ENCODE results near the gene MRPL55. TPM values are rescaled to one million over a fixed set of nuclear protein-coding genes. Genes with fewer than 3 reads are reported as not detected.
A peak's percentile ranks its signal among the peaks of the same experiment; 100 is the strongest.

MRPL55 gene
- total and polyA plus RNA-seq, 2 of the 13 experiments (the other 11 are each of a cell fraction or from before 2014, with no cell fraction given) = 58.6 to 92.9 TPM

DNA sequence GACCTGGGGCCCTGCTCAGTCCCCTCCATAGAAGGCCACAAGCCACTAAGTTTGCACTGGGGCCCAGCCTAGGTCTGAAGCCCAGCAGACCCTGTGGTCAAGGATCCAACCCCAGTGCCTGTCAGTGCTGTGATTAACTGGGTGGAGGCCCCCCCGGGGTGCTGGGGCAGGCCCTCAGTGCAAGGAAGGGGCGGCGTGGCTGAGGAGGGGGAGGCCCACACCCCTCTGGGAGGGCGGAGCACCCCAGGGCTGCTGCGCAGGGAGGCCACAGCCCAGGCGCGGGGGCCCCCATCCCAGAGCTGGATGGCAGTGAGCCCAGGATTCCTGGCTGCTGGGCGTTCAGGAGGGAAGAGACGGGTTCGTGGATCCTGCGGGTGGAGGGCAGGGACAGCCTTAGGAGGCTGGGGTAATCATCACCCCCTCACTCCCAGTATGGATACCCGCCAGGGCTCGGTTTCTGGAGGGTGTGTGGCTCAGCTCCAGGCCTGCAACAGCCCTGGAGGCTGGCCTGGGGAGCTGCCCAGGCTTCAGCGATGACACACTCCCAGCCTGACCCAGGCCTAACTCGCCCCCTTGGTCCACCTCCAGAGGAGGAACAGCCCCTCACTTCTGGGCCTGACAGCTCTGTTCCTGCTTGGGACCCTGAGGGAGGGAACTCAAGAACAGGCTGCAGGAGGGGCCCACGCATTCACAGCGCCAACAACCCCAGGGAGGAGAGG is 41.5 kb upstream of the MRPL55 start (continued):
- 0 out of 2 replicates have a peak, but pooled peaks have one; percentile 52 for TF ChIP-seq MTA1 (CRISPR knock-in tag; IDR thresholded peaks at IDR 0.05; ENCODE audit: borderline replicate concordance)
- TF ChIP-seq PCBP2 (optimal IDR thresholded peaks at IDR 0.05; ENCODE audit: low read depth, low read length, poor library complexity, severe bottlenecking) = no peak
- TF ChIP-seq ZNF430 (CRISPR knock-in tag; IDR thresholded peaks at IDR 0.05) = no peak
- TF ChIP-seq NR3C1 (CRISPR knock-in tag; IDR thresholded peaks at IDR 0.05) = no peak
- TF ChIP-seq ZBTB7B (CRISPR knock-in tag; IDR thresholded peaks at IDR 0.05) = peak; percentile 68; the same call in 1 of the 2 replicates
- TF ChIP-seq, protein P1, sequence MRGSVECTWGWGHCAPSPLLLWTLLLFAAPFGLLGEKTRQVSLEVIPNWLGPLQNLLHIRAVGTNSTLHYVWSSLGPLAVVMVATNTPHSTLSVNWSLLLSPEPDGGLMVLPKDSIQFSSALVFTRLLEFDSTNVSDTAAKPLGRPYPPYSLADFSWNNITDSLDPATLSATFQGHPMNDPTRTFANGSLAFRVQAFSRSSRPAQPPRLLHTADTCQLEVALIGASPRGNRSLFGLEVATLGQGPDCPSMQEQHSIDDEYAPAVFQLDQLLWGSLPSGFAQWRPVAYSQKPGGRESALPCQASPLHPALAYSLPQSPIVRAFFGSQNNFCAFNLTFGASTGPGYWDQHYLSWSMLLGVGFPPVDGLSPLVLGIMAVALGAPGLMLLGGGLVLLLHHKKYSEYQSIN (CRISPR knock-in tag; IDR thresholded peaks at IDR 0.05; ENCODE audit: borderline replicate concordance) = no peak
- no peak for TF ChIP-seq NFRKB (IDR thresholded peaks at IDR 0.05)
- no peak for TF ChIP-seq SP1 (IDR thresholded peaks at IDR 0.05)
- 0 out of 2 replicates have a peak, but pooled peaks have one; percentile 22 for TF ChIP-seq SP1 (CRISPR knock-in tag; IDR thresholded peaks at IDR 0.05)
- TF ChIP-seq ZMYM3 (CRISPR knock-in tag; IDR thresholded peaks at IDR 0.05) = no peak
- TF ChIP-seq, protein P2, sequence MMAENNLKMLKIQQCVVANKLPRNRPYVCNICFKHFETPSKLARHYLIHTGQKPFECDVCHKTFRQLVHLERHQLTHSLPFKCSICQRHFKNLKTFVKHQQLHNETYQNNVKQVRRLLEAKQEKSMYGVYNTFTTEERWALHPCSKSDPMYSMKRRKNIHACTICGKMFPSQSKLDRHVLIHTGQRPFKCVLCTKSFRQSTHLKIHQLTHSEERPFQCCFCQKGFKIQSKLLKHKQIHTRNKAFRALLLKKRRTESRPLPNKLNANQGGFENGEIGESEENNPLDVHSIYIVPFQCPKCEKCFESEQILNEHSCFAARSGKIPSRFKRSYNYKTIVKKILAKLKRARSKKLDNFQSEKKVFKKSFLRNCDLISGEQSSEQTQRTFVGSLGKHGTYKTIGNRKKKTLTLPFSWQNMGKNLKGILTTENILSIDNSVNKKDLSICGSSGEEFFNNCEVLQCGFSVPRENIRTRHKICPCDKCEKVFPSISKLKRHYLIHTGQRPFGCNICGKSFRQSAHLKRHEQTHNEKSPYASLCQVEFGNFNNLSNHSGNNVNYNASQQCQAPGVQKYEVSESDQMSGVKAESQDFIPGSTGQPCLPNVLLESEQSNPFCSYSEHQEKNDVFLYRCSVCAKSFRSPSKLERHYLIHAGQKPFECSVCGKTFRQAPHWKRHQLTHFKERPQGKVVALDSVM (CRISPR knock-in tag; IDR thresholded peaks at IDR 0.05) = 0 out of 2 replicates have a peak, but pooled peaks have one; percentile 17
- TF ChIP-seq ZZZ3 (CRISPR knock-in tag; IDR thresholded peaks at IDR 0.05; ENCODE audit: borderline replicate concordance) = 0 out of 2 replicates have a peak, but pooled peaks have one; percentile 35
- TF ChIP-seq ZFY (CRISPR knock-in tag; IDR thresholded peaks at IDR 0.05) = peak; percentile 64
- no peak for TF ChIP-seq KDM3A (CRISPR knock-in tag; IDR thresholded peaks at IDR 0.05; ENCODE audit: low read depth)
- TF ChIP-seq ZNF251 (CRISPR knock-in tag; IDR thresholded peaks at IDR 0.05) = no peak
- TF ChIP-seq, protein P3, sequence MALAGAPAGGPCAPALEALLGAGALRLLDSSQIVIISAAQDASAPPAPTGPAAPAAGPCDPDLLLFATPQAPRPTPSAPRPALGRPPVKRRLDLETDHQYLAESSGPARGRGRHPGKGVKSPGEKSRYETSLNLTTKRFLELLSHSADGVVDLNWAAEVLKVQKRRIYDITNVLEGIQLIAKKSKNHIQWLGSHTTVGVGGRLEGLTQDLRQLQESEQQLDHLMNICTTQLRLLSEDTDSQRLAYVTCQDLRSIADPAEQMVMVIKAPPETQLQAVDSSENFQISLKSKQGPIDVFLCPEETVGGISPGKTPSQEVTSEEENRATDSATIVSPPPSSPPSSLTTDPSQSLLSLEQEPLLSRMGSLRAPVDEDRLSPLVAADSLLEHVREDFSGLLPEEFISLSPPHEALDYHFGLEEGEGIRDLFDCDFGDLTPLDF (CRISPR knock-in tag; IDR thresholded peaks at IDR 0.05) = no peak
- no peak for TF ChIP-seq ZNF607 (CRISPR knock-in tag; IDR thresholded peaks at IDR 0.05; ENCODE audit: borderline replicate concordance)
- no peak for TF ChIP-seq ZFP82 (CRISPR knock-in tag; IDR thresholded peaks at IDR 0.05; ENCODE audit: borderline replicate concordance)
- no peak for TF ChIP-seq ZNF589 (CRISPR knock-in tag; conservative IDR thresholded peaks at IDR 0.05)
- TF ChIP-seq ZNF782 (CRISPR knock-in tag; IDR thresholded peaks at IDR 0.05; ENCODE audit: borderline replicate concordance) = no peak
- no peak for TF ChIP-seq RFXAP (CRISPR knock-in tag; IDR thresholded peaks at IDR 0.05; ENCODE audit: borderline replicate concordance)
- TF ChIP-seq TAF15 (IDR thresholded peaks at IDR 0.05; ENCODE audit: low read depth, low read length, poor library complexity, severe bottlenecking) = no peak
- no peak for TF ChIP-seq JDP2 (CRISPR knock-in tag; IDR thresholded peaks at IDR 0.05; ENCODE audit: borderline replicate concordance)
- TF ChIP-seq GABPB1 (CRISPR knock-in tag; IDR thresholded peaks at IDR 0.05) = no peak
- 0 out of 2 replicates have a peak, but pooled peaks have one; percentile 13 for TF ChIP-seq ZNF235 (CRISPR knock-in tag; IDR thresholded peaks at IDR 0.05; ENCODE audit: borderline replicate concordance)
- no peak for TF ChIP-seq ZNF780A (CRISPR knock-in tag; IDR thresholded peaks at IDR 0.05)
- TF ChIP-seq NFKBIZ (CRISPR knock-in tag; IDR thresholded peaks at IDR 0.05) = no peak
- TF ChIP-seq ZBTB42 (CRISPR knock-in tag; IDR thresholded peaks at IDR 0.05) = peak; percentile 56; the same call in 1 of the 2 replicates

Data from HepG2 (cell line).